Spleen (tissue), 7 donors: Measurements from ENCODE around the gene MCTP1.

Source experiments
- POLR2A ChIP-seq, 3 donors: fragments of 450-650 bp; IDR thresholded peaks; one replicate each; pipeline ENCODE4 v1.5.1; 2017; ENCODE audit warnings: antibody characterized with exemption in 3 of 3, mild to moderate bottlenecking in 1 of 3
- POLR2AphosphoS5 ChIP-seq, 3 donors: sonication (generic); formaldehyde crosslinking; IDR thresholded peaks; one replicate each; pipeline ENCODE4 v1.5.1; 2017; ENCODE audit warnings: antibody characterized with exemption in 3 of 3
- TF ChIP-seq, protein P1 (sequence below), 11 experiments: fragments of 200-600 bp in 7 of 11; fragments of 450-650 bp in 4 of 11; sonication (generic) in 4 of 11; IDR thresholded peaks in 8 of 11; conservative IDR thresholded peaks in 3 of 11; 1 replicate in 7 of 11; 2 replicates in 4 of 11; pipeline versions ENCODE4 v1.4.0 to v1.8.0; 2016 to 2021; ENCODE audit warnings: antibody characterized with exemption in 11 of 11, inconsistent platforms in 4 of 11, mild to moderate bottlenecking in 1 of 11
- donor health status: DM: no; HTN: no; CAD: no; lungs with moderate emphysema.
- donor health status: DM: no; HTN: no; CAD: no.
- donor health status: DM: no; HTN: no; CAD: no.

GRCh38 chr5:94715768-94716167, 569.1 kb downstream of the MCTP1 start:
- TF ChIP-seq POLR2AphosphoS5 (IDR thresholded peaks at IDR 0.05) (no peak), POLR2A (IDR thresholded peaks at IDR 0.05) (no peak)
- TF ChIP-seq, protein P1, sequence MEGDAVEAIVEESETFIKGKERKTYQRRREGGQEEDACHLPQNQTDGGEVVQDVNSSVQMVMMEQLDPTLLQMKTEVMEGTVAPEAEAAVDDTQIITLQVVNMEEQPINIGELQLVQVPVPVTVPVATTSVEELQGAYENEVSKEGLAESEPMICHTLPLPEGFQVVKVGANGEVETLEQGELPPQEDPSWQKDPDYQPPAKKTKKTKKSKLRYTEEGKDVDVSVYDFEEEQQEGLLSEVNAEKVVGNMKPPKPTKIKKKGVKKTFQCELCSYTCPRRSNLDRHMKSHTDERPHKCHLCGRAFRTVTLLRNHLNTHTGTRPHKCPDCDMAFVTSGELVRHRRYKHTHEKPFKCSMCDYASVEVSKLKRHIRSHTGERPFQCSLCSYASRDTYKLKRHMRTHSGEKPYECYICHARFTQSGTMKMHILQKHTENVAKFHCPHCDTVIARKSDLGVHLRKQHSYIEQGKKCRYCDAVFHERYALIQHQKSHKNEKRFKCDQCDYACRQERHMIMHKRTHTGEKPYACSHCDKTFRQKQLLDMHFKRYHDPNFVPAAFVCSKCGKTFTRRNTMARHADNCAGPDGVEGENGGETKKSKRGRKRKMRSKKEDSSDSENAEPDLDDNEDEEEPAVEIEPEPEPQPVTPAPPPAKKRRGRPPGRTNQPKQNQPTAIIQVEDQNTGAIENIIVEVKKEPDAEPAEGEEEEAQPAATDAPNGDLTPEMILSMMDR (IDR thresholded peaks at IDR 0.05 in 8 of 11, conservative IDR thresholded peaks at IDR 0.05 in 3 of 11): no peak
